Breast epithelium (tissue), 3 donors: ENCODE results near the gene INIP.

Experiments
- CTCF ChIP-seq, 3 donors: fragments of 450-650 bp; IDR thresholded peaks; one replicate each; pipeline ENCODE4 v1.5.1; 2016 to 2017; ENCODE audit warnings: antibody characterized with exemption in 3 of 3, mild to moderate bottlenecking in 3 of 3, moderate library complexity in 3 of 3
- POLR2A ChIP-seq: fragments of 450-650 bp; IDR thresholded peaks from one replicate; pipeline ENCODE4 v1.6.1; 2016; ENCODE audit warnings: antibody characterized with exemption, mild to moderate bottlenecking, moderate library complexity

- TF ChIP-seq CTCF (IDR thresholded peaks at IDR 0.05), result no peak
- TF ChIP-seq POLR2A, result no peak
These were observed 34.6 kb upstream of the INIP start for GRCh38 chr9:112752334-112753125.
